GM10248 (cell line): ENCODE measurements around the gene GRID1.

Source experiments
- CTCF ChIA-PET: fragments of 300-600 bp; sonication (Branson Sonifier 250); formaldehyde crosslinking; extraction: SDS; loops from one replicate; lab custom pipeline; 2021; ENCODE audit warnings: antibody characterized with exemption; lab: Yijun Ruan, JAX
- POLR2A ChIA-PET: fragments of 350-650 bp; sonication (Branson Sonifier 250); formaldehyde crosslinking; extraction: SDS; loops from one replicate; lab custom pipeline; 2020; ENCODE audit warnings: antibody characterized with exemption; lab: Yijun Ruan, JAX
- DNase-seq: peaks from one replicate; pipeline ENCODE4 v3.0.0; 2012; ENCODE audit errors: extremely low spot score
- TF ChIP-seq, protein P1 (sequence below): IDR thresholded peaks from 2 replicates; pipeline ENCODE4 v1.5.1; 2012; ENCODE audit warnings: mild to moderate bottlenecking, low read depth; ENCODE audit errors: extremely low read depth, missing control alignments, control extremely low read depth

GRID1 gene

DNA sequence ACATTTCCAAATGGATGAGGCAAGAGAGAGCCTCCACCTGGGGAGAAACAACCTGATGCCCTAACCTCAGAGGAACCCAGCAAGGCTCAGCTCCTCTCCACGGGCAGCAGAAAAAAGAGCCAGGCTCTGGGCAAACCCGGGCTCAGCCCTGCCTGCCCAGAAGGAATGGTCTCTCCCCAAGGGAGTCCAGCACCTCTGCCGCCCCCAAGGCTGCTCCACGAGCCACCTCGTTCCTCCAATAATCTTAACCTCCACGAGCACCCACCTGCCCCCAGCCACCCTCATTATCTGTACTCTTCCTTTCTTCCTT lies 154.2 kb downstream of the GRID1 start:
- ChIA-PET CTCF (no interaction called here), POLR2A (no interaction called here)
- TF ChIP-seq, protein P1, sequence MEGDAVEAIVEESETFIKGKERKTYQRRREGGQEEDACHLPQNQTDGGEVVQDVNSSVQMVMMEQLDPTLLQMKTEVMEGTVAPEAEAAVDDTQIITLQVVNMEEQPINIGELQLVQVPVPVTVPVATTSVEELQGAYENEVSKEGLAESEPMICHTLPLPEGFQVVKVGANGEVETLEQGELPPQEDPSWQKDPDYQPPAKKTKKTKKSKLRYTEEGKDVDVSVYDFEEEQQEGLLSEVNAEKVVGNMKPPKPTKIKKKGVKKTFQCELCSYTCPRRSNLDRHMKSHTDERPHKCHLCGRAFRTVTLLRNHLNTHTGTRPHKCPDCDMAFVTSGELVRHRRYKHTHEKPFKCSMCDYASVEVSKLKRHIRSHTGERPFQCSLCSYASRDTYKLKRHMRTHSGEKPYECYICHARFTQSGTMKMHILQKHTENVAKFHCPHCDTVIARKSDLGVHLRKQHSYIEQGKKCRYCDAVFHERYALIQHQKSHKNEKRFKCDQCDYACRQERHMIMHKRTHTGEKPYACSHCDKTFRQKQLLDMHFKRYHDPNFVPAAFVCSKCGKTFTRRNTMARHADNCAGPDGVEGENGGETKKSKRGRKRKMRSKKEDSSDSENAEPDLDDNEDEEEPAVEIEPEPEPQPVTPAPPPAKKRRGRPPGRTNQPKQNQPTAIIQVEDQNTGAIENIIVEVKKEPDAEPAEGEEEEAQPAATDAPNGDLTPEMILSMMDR, result no peak
- no peak for DNase-seq

DNA sequence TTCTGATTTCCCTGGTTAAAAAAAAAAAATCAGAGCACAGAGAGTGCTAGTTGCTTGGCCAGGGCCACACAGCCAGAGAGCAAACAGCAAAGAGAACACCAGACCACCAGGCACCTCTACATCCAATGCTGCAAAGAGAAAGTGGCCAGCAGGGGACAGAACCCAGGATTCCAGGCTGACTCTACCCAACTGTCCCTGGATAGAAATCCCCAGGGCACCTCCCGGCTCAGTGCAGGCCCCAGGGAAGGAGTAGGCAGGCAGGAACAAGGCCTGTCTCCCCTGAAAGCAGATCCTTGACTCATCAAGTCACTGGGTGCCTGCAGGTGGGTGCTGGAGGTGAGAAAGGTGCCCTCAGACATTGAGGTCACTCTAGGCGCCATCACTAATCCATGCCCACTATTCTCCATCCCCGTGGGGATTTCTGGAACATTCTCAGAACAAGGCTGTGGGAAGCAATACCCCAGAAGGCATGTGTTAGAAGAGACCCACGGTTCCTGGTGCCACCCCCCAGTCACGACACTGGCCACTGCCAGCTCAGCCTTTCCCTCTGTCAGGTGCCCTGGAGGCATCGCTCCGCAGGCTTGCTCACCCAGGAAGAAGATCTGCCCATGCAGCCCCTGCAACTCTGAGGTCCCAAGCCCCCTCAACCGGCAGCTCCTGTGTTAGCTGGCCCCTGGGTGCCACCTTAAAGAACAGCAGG lies 154.8 kb downstream of the GRID1 start:
- TF ChIP-seq, protein P1, result no peak
- no peak for DNase-seq
- CTCF ChIA-PET, result no interaction called here
- POLR2A ChIA-PET, result no interaction called here

DNA sequence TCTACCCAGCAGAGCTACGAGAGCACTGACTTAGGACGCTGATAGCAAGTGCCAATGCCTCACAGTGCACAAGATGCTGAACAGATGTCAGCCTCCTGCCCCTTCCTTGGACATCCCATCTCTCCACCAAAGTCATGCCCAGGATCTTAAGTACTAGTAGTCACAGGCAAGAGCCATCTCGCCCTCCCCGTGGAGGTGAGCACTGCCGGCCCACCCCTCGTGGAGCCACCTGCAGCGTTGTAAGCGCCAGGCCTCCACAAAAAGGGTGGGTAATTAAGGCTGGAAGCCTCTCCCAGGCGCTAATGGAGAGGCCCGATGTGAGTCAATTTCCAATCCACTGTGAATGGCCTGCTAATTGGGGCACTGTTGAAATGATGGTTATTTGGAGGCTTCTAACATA lies 156.2 kb downstream of the GRID1 start:
- CTCF ChIA-PET, result no interaction called here
- POLR2A ChIA-PET, result no interaction called here
- TF ChIP-seq, protein P1, result no peak
- DNase-seq, result no peak

DNA sequence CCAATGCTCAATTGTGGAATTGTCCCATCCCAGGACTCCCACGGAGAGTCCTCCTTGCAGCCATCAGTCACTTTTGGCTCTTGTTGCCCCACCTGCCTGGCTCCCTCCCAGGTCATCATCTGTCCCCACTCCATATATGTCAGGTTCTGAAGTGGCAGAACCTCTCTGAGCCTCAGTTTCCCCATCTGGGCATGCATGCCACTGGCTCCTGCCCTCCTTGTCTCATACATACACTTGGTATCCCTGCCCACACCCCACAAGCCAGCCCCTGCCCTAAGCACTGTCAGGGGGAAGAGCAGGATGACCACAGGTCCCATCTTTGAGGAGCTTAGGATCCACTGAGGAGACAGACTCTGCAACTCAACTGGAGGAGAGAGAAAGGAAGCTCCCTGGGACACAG lies 156.9 kb downstream of the GRID1 start:
- POLR2A ChIA-PET, result no interaction called here
- TF ChIP-seq, protein P1, result no peak
- CTCF ChIA-PET, result no interaction called here
- no peak for DNase-seq

DNA sequence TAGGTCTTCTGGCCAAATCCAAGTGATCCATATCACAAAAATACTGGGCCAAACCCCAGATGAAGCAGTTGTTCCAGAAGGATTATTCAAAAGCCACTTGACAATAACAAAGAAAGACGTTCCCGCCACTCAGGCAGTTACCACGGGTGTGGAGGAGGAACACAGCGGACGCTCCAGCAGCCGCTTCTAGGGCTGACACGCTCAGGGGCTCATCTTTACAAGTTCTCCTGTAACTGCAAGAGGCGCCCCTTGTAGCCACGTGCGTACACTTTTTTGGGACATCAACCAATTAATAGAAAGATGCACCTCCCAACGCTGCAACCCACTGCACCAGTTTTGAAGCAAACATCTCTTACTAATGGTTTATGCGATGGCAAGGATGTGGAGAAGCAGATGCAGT lies 159.4 kb downstream of the GRID1 start:
- no peak for DNase-seq
- POLR2A ChIA-PET, result no interaction called here
- CTCF ChIA-PET, result no interaction called here
- TF ChIP-seq, protein P1, result no peak

DNA sequence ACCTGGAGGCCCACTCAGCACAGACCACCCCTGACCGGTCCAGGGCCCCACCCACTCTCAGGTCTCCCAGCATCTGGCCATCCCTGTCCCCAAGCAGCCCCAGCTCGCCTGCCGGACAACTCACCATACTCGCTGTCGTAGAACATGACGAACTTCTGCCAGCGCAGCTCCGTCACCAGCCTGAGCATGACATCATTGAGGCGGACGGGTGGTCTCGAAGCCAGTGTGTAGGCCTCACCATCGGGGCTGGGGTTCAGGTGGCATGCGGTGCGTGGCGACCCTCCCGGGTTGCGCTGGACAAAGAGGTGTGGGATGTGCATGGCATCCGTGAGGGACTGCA lies 160.4 kb downstream of the GRID1 start:
- ChIA-PET POLR2A (no interaction called here), CTCF (no interaction called here)
- no peak for DNase-seq
- TF ChIP-seq, protein P1, result no peak
